Brain microvascular endothelial cell (primary cell): ENCODE data around the gene GRHL3.
A peak's percentile ranks its signal among the peaks of the same experiment; 100 is the strongest.

Experiments
- DNase-seq: peaks from one replicate; pipeline ENCODE4 v3.0.0-alpha.2; 2020
- H3K27ac ChIP-seq: fragments of 250-450 bp; sonication (Bioruptor Pico); 2 replicates; pipeline ENCODE4 v1.5.1; 2020; ENCODE audit warnings: mild to moderate bottlenecking, moderate library complexity
- H3K27me3 ChIP-seq: fragments of 250-450 bp; sonication (Bioruptor Pico); replicated peaks from 2 replicates; pipeline ENCODE4 v1.5.1; 2020; ENCODE audit warnings: mild to moderate bottlenecking
- H3K36me3 ChIP-seq: fragments of 250-450 bp; sonication (Bioruptor Pico); replicated peaks from 2 replicates; pipeline ENCODE4 v1.5.1; 2020; ENCODE audit warnings: mild to moderate bottlenecking
- H3K4me3 ChIP-seq: 2 replicates; pipeline ENCODE4 v1.5.1; 2011; ENCODE audit warnings: low read depth, mild to moderate bottlenecking, control low read depth, low read length, moderate library complexity
- in situ Hi-C: cut with HindIII; loops from 2 replicates; pipeline ENCODE4 v1.10.0; 2017; ENCODE audit warnings: low sequenced_read_pairs, low pct_ligation_motif_present
- TF ChIP-seq, protein P1 (sequence below): IDR thresholded peaks from 2 replicates; pipeline ENCODE4 v1.5.1; 2011; ENCODE audit warnings: low read depth, mild to moderate bottlenecking, moderate library complexity, low read length, control low read depth, inconsistent platforms; ENCODE audit errors: missing control alignments

The GRHL3 gene

GRCh38 chr1:24308365-24309015 is 10.7 kb upstream of the GRHL3 start:
- Histone ChIP-seq H3K27me3 (peaks cover 6% of the 10 kb centered on the region), H3K27ac (no peak overlapping the region), H3K4me3 (no peak overlapping the region), H3K36me3 (no peaks in the 10 kb centered on the region)
- TF ChIP-seq, protein P1, sequence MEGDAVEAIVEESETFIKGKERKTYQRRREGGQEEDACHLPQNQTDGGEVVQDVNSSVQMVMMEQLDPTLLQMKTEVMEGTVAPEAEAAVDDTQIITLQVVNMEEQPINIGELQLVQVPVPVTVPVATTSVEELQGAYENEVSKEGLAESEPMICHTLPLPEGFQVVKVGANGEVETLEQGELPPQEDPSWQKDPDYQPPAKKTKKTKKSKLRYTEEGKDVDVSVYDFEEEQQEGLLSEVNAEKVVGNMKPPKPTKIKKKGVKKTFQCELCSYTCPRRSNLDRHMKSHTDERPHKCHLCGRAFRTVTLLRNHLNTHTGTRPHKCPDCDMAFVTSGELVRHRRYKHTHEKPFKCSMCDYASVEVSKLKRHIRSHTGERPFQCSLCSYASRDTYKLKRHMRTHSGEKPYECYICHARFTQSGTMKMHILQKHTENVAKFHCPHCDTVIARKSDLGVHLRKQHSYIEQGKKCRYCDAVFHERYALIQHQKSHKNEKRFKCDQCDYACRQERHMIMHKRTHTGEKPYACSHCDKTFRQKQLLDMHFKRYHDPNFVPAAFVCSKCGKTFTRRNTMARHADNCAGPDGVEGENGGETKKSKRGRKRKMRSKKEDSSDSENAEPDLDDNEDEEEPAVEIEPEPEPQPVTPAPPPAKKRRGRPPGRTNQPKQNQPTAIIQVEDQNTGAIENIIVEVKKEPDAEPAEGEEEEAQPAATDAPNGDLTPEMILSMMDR = peak; percentile 69
- DNase-seq = no peak
- in situ Hi-C loops = no loop called here

- no peaks in the 10 kb centered on the region for H3K36me3 ChIP-seq
- in situ Hi-C loops = no loop called here
- H3K27me3 ChIP-seq = peaks cover 5% of the 10 kb centered on the region
- H3K4me3 ChIP-seq = no peak overlapping the region
- H3K27ac ChIP-seq = no peak overlapping the region
- DNase-seq = no peak
- TF ChIP-seq, protein P1 = no peak
Measured at GRCh38 chr1:24309762-24310485, 9.2 kb upstream of the GRHL3 start.

DNA sequence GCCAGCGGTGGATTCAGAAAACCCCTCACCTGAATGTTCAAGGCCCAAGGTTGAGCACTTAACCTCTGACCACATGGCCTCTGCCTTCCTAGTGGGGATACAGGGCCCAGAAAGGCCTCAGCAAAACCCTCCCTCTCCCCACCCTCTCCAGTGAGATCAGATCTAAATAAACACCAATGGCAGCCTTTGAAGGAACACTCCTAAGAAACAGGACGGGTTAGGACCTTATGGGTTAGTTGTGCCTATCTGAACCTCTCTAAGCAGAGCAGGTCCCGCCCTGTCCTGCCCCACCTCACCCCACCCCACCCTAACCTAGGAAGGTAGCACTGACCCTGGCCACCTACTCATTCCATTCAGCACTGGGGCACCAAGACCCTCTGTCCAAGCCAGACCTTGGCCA is 7.9 kb upstream of the GRHL3 start:
- H3K27me3 ChIP-seq = peaks cover 9% of the 10 kb centered on the region
- no peaks in the 10 kb centered on the region for H3K36me3 ChIP-seq
- TF ChIP-seq, protein P1 = no peak
- in situ Hi-C loops = no loop called here
- DNase-seq = no peak
- H3K27ac ChIP-seq = no peak overlapping the region
- H3K4me3 ChIP-seq = no peak overlapping the region

- no peak overlapping the region for H3K4me3 ChIP-seq
- H3K27me3 ChIP-seq = peaks cover 10% of the 10 kb centered on the region
- H3K36me3 ChIP-seq = no peaks in the 10 kb centered on the region
- H3K27ac ChIP-seq = no peak overlapping the region
- DNase-seq = no peak
- in situ Hi-C loops = no loop called here
- TF ChIP-seq, protein P1 = no peak
Measured at GRCh38 chr1:24311741-24312140, 7.4 kb upstream of the GRHL3 start.

DNA sequence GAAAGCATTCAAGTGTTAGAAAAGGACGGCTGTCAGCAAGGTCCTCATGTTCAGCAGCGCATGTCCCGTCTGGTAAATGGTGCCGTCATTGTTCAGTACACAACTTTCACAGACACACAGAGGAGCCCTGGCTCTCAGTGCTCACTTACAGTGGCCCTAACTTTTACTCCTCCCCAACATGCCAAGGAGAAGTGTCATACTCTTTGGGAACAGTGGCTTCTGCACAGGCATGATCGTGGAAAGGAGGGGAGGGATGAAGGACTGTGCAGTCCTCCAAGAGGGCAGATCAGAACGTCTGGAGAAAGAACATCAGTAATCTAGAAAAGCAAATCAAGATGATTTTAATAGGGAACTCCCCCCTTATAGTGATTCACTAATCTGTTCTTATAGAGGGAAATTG is 3.8 kb upstream of the GRHL3 start:
- H3K4me3 ChIP-seq = no peak overlapping the region
- TF ChIP-seq, protein P1 = no peak
- no peaks in the 10 kb centered on the region for H3K36me3 ChIP-seq
- no peak overlapping the region for H3K27ac ChIP-seq
- peaks cover 40% of the 10 kb centered on the region for H3K27me3 ChIP-seq
- in situ Hi-C loops = no loop called here
- DNase-seq = no peak
